GM13976 (cell line): ENCODE results near the gene TEKT2.

Source experiments
- DNase-seq: peaks from one replicate; pipeline ENCODE4 v3.0.0; 2012; ENCODE audit warnings: low spot score
- in situ Hi-C: fragments of 300-500 bp; cut with MboI; formaldehyde crosslinking; loops from one replicate; pipeline ENCODE4 v1.12.0; 2022; ENCODE audit warnings: low sequenced_read_pairs, mixed read lengths, inconsistent platforms; ENCODE audit not compliant: unreplicated experiment
- TF ChIP-seq, protein P1 (sequence below): IDR thresholded peaks from 2 replicates; pipeline ENCODE4 v1.5.1; 2012; ENCODE audit warnings: borderline replicate concordance, mild to moderate bottlenecking; ENCODE audit not compliant: insufficient read depth; ENCODE audit errors: extremely low read depth, missing control alignments, control extremely low read depth

TEKT2 gene

DNA sequence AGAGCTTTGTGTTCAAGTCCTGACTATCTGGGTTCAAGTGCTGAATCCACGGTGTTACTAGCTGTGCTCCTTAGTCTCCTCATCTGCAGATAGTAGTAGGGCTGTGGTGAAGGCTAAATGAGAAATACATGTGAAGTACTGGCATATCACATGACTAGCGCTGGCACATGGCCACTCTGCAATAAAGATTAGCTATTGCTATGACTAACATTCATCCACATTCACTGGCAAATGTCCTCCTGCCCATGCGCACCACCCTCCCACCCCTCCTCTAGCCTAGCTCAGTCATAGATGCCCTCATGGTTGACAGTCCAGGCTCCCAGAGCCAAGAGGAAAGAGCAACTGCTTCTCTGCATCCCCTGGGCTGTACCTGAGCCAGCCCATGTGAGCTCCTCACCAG, 49.6 kb downstream of the TEKT2 start:
- no peak for DNase-seq
- in situ Hi-C loops, result no loop called here
- TF ChIP-seq, protein P1, sequence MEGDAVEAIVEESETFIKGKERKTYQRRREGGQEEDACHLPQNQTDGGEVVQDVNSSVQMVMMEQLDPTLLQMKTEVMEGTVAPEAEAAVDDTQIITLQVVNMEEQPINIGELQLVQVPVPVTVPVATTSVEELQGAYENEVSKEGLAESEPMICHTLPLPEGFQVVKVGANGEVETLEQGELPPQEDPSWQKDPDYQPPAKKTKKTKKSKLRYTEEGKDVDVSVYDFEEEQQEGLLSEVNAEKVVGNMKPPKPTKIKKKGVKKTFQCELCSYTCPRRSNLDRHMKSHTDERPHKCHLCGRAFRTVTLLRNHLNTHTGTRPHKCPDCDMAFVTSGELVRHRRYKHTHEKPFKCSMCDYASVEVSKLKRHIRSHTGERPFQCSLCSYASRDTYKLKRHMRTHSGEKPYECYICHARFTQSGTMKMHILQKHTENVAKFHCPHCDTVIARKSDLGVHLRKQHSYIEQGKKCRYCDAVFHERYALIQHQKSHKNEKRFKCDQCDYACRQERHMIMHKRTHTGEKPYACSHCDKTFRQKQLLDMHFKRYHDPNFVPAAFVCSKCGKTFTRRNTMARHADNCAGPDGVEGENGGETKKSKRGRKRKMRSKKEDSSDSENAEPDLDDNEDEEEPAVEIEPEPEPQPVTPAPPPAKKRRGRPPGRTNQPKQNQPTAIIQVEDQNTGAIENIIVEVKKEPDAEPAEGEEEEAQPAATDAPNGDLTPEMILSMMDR, result no peak

DNA sequence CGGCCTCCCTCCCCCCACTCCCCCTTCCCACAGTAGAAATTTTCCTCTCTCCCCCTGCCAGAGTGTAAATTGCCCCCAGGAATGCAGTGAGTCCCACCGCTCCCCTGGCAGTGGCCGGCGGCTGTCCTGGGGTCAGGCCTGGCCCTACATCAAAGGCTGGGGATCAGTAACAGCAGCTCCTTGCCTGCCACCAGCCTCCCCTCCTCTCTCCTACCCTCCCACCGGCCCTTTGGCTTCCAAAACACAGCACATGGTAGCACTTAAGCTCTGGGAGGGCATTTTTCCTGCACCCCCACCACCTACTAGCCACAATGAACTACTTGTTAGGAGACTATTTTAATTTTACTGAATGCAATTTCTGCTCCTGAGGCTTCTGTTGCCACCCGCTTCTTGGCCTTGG, 50.1 kb downstream of the TEKT2 start:
- DNase-seq, result no peak
- TF ChIP-seq, protein P1, result no peak
- in situ Hi-C loops, result no loop called here

DNA sequence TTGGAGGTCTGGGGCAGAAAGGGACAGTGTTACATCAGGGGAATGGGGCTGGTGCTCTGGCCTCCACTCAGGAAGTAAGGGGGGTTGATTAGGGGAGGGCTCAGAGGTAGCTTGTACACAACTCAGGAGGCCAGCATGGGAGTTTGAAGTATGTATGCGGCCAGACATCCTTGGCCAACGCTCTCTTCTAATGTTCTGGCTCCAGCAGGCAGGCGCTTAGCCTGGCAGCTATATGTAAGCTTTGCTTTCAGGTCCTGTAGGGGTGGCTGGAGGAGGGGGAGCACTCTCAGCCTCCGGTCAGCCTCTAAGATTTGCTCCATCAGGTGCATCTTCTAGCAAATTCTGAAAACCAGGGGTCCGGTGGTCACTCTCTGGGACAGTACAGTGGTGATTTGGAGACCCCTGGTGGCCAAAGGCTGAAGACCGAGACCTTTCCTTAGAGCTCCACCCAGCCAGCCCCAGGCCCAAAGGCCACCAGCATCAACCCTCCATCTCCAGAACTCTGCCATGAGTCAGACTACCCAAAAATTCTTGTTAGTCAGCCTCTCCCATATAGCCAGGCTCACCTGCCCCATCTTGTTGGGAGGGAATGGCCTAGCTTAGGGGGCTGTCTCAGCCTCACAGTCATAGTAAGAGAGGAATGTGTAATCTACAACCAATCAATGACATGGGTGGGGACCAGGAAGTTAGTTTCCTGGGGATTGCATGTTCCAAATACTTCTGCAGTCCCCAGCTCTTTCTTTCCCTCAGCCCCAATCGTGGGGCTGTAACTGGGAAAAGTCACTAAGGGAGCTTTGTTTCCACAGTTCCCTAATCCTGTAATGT, 50.8 kb downstream of the TEKT2 start:
- peak; percentile 81 for DNase-seq
- TF ChIP-seq, protein P1, result peak; percentile 52
- in situ Hi-C loops, result no loop called here

DNA sequence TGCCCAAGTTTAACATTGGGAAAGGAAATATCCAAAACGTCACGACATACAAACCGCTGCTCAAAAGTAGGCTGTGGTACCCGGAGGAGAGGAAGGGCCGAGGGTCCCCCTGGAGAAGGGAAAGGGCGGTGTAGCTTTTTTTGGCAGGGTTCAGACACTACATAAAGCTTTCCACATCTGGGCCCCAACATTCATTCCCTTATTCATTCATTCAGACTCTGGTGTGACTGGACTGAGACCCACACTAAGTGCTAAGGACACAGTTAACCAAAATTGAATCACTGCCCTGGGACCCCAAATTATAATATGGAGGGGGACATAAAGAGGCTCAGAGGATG, 51.4 kb downstream of the TEKT2 start:
- DNase-seq, result no peak
- TF ChIP-seq, protein P1, result no peak
- in situ Hi-C loops, result no loop called here

DNA sequence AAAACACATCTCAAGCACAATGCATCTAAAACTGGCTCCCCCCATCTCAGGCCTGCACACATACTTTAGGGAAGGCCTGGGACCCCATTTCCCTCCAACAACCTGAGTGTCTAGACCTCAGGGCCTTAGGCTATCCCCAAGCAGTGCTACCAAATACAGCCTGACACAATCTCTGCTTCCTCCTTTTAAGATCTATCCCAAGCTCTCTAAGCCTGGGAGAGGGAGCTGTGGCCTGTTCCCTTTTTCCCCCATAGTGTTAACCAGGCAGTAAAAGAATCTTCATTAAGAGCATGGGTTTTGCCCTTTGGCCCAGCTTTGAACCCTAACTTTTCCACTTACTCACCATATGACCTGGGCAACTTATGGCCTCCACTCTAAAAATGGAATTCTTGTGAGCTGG, 51.9 kb downstream of the TEKT2 start:
- TF ChIP-seq, protein P1, result no peak

DNA sequence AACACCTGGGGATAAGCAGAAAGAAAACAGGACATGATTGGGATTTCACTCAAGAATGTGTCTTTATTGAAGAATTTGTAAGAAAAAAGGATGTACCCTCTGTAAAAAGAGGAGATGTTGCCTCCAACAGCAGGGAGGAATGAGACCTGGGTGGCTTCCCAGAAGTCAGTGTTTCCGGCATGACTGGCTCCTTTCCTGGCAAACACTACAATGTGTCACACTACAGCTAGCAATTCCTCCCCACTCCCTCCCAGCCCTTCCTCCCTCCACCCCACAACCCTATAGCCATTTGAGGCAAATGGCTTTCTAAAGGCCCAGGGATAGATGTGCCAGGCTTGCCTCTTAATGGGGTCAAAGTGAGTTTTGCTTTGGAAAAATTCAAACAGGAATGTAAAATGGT, 52.6 kb downstream of the TEKT2 start:
- in situ Hi-C loops, result no loop called here
- TF ChIP-seq, protein P1, result no peak
- DNase-seq, result no peak

More for the DNA sequence above, 51.9 kb downstream of the TEKT2 start:
- in situ Hi-C loops, result no loop called here
- DNase-seq, result no peak

DNA sequence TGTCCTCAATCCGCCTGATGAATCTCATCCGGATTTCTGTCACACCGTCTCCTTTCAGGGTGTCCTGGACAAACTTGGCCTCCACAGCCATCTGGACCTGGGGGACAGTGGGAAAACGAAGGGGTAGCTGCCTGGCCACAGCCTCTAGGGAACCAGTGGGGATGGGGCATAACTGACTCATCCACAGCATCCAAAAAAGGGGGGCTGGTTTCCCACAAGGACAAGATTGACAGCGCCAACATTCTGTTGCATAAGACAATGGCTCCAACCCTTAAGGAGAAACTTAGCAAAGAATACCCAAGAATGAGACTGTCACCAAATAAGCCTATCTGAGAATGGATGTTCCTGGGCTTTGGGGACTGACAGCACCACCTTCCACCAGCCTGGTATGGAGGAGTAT, 53.3 kb downstream of the TEKT2 start:
- TF ChIP-seq, protein P1, result no peak
- in situ Hi-C loops, result no loop called here
- DNase-seq, result no peak
